Keratinocyte (primary cell): ENCODE measurements around the gene AFM.
A peak's percentile ranks its signal among the peaks of the same experiment; 100 is the strongest.

ENCODE experiments used
- EZH2 ChIP-seq: IDR thresholded peaks from one replicate; pipeline ENCODE4 v1.6.1; 2012; ENCODE audit warnings: inconsistent platforms, mild to moderate bottlenecking, low read length, moderate library complexity
- TF ChIP-seq, protein P1 (sequence below), 3 experiments: IDR thresholded peaks in 1 of 3; conservative IDR thresholded peaks in 1 of 3; optimal IDR thresholded peaks in 1 of 3; 2 replicates in 2 of 3; 3 replicates in 1 of 3; pipeline versions ENCODE3 to v1.5.1; 2011; ENCODE audit warnings: low read length in 3 of 3, mild to moderate bottlenecking in 3 of 3, moderate library complexity in 2 of 3, control low read depth in 1 of 3, inconsistent platforms in 1 of 3; ENCODE audit not compliant: insufficient read depth in 2 of 3; ENCODE audit errors: extremely low read depth in 1 of 3

- TF ChIP-seq, protein P1, sequence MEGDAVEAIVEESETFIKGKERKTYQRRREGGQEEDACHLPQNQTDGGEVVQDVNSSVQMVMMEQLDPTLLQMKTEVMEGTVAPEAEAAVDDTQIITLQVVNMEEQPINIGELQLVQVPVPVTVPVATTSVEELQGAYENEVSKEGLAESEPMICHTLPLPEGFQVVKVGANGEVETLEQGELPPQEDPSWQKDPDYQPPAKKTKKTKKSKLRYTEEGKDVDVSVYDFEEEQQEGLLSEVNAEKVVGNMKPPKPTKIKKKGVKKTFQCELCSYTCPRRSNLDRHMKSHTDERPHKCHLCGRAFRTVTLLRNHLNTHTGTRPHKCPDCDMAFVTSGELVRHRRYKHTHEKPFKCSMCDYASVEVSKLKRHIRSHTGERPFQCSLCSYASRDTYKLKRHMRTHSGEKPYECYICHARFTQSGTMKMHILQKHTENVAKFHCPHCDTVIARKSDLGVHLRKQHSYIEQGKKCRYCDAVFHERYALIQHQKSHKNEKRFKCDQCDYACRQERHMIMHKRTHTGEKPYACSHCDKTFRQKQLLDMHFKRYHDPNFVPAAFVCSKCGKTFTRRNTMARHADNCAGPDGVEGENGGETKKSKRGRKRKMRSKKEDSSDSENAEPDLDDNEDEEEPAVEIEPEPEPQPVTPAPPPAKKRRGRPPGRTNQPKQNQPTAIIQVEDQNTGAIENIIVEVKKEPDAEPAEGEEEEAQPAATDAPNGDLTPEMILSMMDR (optimal IDR thresholded peaks at IDR 0.05 in 1 of 3, IDR thresholded peaks at IDR 0.05 in 1 of 3, conservative IDR thresholded peaks at IDR 0.05 in 1 of 3; ENCODE audit: extremely low read depth in 1 of 3, insufficient read depth in 2 of 3, low read length in 3 of 3), result peak in 2 of 3 experiments; percentile 67 to 84
- TF ChIP-seq EZH2, result no peak
These were observed 35.1 kb upstream of the AFM start for GRCh38 chr4:73446336-73446938.
